ENCODE results near the gene A1BG.
"Not testable (repeated sequence)": the region's sequence is repeated elsewhere in the genome, so short reads cannot be mapped to it uniquely, and the experiment has no call there.

Gene A1BG

DNA sequence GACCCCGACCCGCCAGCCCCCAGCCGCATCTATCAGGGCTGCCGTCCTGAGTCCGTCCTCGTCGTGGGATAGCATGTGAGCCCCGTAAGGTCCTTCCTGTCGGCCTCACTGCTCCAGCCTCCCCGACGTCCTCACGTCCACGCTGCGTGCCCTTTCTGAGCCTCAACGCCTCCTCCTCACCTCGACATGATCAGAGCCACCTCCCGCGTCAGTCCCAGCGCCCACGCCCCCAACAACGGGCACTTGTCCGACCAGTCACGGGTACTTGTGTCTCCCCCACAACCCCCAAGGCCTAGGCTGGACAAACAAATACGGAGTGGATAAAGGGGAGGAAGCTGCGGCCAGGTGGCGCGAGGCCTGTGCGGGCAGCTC, 8.6 kb upstream of the A1BG start:
- no peak for DNase-seq (ENCODE audit: low read depth in 1 of 2, low spot score in 1 of 2)

DNA sequence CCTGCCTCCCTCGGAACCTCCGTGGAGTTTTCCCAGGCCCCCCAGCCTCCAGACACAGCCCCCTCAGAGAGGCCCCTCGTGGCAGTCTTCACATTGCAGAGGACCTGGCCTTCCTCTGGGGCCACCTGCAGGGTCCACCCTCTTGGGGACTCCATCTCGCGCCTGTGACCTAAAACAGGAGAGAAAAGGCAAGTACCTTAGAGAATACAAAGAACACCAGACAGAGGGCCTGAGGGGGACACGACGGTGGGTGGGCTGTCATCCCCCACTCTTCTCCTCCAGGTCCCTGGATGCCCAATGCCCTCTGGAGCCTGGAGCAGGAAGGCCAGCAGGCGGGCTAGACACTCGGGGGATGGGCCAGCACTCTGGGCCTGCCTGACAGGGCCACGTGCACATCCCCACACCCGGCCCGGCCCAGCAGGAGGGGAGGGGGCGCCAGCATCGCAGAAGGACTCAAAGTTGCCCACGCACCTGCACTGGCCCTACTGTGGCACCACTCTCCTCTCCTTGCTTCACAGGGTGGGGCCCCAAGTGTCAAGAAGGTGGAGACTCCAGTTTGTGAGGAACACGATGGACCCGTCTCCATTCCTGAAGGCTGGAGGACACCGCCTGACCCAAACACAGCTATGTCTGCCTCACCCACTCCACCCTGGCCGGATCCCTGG, 4.3 kb upstream of the A1BG start:
- no peak for DNase-seq (ENCODE audit: low read depth in 1 of 2, low spot score in 1 of 2)

DNA sequence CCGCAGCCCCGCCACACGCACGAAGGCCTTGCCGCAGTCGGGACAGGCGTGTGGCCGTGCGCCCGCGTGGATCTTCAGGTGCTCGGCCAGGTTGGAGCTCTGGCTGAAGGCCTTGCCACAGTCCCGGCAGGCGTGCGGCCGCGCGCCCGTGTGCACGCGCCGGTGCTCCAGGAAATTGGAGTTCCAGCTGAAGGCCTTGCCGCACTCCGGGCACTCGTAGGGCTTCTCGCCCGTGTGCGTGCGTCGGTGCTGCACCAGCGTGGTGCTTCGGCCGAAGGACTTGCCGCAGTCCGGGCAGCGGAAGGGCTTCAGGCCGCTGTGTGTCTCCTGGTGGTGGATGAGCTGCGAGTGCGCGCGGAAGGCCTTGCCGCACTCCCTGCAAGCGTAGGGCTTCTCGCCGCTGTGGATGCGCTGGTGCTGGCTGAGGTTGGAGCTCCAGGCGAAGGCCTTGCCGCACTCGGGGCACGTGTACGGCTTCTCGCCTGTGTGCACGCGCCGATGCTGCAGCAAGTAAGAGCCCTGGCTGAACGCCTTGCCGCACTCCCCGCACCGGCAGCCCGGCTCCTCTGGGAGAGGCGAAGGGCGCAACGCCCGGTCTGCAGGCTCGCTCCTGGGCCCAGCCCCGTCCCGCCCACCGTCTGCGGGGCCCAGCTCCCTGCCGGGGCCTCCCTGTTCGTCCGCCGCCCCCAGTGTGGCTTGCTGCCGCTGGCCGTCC, 3.6 kb upstream of the A1BG start:
- DNase-seq (ENCODE audit: low read depth in 1 of 2, low spot score in 1 of 2): no peak

DNA sequence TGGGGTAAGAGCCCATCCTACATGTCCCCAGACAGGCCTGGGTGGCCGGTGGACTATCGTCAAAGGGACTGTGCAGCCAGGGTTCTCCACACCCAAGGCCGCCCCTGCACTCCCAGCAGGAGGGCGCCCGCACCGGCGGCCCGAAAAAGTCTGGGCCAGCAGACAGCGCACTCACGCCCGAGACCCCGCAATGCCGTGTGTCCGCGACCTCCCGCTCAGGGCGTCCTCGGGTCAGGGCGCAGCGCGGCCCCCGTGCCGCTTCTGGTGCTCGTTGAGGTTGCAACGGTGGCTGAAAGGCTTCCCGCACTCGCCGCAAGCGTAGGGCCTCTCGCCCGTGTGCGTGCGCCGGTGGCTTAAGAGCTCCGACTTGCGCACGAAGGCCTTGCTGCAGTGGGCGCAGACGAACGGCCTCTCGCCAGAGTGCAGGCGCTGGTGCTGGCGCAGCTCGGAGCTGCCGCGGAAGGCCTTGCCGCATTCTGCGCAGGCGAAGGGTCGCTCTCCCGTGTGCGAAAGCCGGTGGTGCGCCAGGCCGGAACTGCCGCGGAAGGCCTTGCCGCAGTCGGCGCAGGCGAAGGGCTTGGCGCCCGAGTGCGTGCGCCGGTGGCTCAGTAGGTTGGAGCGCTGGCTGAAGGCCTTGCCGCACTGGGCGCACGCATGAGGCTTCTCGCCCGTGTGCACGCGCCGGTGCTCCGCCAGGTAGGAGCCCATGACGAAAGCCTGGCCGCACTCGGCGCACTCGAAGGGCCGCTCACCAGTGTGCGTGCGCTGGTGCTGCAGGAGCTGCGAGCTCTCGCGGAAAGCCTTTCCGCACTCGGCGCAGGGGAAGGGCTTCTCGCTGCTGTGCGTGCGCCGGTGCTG, 2.8 kb upstream of the A1BG start:
- DNase-seq (ENCODE audit: low read depth in 1 of 2, low spot score in 1 of 2): no peak

DNA sequence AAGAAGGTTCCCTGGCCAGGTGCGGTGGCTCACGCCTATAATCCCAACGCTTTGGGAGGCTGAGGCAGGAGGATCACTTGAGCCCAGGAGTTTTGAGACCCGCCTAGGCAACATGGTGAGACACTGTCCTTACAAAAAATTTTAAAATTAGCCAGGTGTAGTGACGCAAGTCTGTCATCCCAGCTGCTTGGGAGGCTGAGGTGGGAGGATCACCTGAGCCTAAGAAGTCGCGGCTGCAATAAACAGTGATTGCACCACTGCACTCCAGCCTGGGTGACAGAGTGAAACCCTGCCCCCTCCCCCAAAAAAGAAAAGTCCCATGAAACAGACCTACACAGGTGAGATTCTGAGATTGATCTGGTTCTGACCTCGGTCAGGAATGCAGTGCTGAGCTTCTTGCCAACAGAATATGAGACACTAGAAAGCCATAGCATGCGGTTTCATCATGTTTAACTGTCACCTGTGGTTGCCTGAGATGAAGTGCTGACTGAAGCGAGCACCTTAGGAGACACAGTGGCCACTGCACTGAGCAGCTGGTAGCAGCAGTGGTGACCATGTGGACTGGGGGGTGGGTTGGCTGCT, 2.0 kb upstream of the A1BG start:
- no peak for DNase-seq (ENCODE audit: low read depth in 1 of 2, low spot score in 1 of 2)

DNA sequence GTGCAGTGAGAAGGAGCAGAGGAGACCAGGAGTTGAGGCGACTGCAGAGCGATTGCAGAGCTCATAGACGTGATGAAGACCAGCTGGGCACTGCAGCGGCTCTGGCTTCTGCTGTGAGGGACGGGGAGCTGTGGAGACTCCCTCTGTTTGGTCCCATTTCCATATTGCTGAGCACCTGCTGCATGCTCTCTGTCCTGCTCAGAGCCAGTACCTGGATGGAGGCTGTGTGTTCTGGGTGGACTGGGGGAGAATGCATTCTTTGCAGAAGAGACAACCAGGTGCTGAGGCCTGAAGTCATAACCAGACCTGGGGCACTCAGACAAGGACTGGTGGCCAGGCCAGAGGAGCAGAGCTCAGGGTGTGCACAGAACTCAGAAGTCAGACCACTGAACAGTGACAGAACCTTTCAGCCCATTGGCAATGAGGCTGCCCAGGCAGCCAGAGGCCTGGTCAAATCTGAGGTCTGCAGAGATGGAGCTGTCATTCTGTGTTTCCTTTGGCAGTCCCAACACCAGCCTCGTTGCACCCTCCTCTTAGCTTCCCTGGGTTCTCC, 1.3 kb upstream of the A1BG start:
- DNase-seq (ENCODE audit: low read depth in 1 of 2, low spot score in 1 of 2): no peak

DNA sequence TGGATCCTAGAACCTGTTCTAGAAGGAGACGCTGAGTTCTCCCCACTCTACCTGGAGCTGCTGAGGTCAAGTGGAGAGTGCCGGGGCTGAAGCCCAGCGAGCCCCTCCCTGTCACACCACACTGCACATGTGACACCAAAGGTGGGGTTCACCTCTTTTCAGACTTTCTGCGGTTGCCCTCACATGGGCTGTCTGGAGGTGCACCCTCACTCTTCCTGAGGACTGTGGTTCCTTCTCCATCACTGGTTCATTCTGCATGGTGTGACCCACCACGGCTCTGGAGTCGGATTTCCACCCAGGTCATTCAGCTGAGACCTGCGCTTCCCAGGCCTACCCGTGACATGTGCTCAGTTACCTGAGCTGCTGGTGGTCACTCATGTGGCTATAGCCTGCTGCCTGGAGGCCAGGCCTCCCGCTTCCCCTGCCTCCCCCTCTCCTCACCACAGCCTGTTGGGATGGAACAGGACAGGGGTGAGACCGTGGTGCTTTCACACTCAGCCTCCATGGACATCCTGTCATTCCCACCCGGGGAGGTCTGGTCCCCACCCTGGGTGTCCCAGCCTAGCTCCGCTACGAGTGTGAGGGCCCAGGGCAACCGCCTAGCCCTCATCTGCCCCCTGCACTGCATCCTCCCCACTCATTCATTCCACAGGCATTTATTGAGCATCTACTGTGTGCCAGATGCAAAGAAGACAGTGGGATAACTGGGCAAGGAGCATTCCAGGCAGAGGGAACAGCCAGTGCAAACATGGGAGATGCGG, 605 bp upstream of the A1BG start:
- DNase-seq (ENCODE audit: low read depth in 1 of 2, low spot score in 1 of 2): no peak

DNA sequence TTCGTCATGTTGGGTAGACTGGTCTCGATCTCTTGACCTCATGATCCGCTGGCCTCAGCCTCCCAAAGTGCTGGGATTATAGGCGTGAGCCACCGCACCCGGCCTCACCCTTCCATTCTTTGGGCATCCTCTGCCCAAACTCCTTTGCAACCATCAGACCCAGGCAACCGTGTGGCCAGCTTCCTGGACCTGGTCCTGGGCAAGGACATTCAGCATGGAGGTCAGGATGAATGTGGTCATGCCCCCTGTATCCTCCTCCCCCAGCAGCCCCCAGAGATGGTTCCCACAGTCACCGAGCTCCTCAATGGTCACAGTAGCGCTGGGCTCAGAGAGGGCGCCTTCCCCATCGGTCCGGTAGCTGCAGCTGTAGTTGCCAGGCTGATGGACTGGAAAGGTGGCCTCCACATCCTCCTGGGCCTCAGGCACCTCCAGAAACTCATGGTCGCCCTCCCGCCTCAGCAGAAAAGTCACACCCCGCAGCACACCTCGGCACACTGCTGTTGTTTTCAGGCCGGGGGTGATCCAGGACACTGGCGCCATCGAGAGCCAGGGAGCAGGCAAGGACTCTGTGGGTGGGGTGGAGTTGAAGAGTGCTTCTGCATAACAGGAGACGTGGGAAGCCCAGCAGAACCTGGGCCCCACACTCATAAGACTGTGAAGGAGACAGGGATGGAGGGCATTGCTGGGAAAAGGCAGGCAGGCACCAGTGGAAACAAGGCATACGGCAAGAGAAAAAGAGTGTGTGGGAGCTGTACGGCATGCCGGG, 1.1 kb downstream of the A1BG start:
- DNase-seq (ENCODE audit: low read depth in 1 of 2, low spot score in 1 of 2): no peak

DNA sequence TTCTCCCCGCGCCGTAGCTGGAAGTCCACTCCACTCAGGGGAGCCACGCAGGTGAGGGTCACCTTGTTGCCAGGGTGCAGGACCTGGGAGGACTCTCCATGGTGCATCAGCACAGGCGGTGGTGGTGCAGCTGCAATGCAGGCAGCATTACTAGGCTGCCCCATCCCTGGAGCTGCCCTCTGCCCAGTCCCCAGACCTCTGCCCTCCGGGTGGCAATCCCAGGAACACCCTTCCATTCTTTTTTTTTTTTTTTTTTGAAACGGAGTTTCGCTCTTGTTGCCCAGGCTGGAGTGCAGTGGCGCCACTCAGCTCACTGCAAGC, 1.8 kb downstream of the A1BG start:
- DNase-seq (ENCODE audit: low read depth in 1 of 2, low spot score in 1 of 2): no peak

DNA sequence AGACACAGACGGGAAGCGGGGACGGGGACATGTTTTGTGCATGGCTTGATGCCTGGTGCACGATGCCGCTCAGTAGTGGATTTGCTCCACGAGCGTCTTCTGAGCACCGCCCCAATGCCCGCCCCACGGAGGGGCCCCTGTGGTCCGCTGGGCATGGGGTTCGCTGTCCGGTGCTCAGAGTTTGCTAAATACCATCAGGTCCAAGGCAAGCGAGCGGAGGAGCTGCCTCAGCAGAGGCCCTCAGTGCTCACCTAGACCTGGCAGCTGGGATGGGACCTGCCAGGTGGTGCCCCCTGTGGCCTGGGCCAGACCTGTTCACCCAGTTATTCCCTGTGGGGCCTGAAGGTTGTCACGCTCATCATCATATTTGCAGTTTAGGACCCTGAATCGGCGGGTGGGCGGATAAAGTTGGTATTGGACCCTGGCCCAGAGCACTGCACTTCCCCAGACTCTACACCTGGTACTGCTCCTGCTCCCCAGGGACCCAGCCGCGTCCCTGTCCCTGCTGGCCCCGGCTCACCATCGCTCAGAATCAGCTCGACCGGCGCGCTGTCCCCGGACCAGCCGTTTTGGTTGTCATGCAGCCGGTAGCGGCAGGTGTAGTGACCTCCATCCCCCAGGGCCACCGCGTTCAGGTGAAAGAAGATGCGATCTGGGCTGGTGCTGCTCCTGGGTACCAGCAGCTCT, 2.3 kb downstream of the A1BG start:
- DNase-seq (ENCODE audit: low read depth in 1 of 2, low spot score in 1 of 2): no peak

DNA sequence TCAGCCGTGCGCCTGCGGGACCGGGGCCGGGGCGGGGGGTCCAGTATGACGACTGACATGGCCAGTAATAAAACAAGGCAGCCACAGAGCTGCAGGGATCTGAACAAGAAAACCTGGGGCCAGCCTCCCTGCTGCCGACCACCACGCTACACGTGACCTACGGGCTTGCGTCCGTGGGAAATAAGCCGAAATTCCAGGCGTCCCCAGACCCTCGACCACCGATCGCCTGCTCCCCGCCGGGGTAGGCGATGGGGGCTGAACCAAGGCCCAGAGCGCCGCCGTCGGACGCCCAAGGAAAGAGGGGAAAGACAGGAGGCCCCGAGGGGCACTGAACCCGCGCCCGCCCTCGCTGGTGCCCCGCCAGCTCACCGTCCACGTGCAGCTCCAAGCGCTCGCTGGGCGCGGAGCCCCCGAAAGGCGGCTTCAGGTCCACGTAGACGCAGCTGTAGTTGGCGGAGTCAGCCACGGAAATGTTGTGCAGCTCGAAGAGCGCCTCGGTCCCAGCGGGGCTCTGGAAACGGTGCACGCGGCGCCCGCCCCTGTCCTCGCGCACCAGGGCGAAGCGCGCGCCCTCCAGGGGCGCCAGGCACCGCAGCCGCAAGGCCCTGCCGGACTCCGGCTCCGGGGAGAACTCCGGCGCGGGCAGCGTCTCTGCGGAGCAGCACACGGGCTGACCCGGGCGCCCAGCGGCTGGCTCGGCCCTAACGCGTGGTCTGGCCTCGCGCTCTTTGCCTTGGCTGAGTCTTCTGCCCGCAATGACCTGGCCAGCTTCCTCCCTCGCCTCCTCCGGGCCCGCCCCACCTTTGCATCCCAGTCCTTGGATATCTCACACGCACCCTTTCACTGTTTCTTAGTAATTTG, 3.1 kb downstream of the A1BG start:
- no peak for DNase-seq (ENCODE audit: low read depth in 1 of 2, low spot score in 1 of 2)

DNA sequence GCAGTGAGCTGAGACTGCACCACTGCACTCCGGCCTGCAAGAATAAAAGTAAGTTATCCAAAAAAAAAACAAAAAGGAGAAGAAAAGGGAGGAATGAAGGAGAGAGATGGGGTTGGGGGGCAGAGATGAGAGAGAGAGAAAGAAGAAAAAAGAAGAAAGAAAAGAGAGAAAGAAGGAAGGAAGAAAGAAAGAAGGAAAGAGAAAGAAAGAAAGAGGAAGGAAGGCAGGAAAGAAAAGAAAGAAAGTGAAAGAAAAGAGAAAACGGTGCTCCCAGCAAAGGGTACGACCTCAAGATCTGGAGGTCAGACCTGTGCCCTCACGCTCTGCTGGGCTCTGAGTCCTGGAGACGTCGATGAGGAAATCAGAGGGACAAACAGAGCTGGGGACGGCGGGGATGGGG, 3.7 kb downstream of the A1BG start:
- DNase-seq (ENCODE audit: low read depth in 1 of 2, low spot score in 1 of 2): no peak

DNA sequence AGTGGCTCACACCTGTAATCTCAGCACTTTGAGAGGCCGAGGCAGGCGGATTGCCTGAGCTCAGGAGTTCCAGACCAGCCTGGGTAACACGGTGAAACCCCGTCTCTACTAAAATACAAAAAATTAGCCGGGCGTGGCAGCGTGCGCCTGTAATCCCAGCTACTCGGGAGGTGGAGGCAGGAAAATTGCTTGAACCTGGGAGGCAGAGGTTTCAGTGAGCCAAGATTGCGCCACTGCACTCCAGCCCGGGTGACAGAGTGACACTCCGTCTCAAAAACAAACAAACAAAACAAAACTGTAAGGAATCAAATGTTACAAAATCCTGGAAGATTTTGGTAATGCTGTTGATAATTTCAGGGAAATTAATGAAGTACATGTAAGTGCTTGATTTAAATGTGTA, 5.2 kb downstream of the A1BG start:
- not testable (repeated sequence) for DNase-seq (ENCODE audit: low read depth in 1 of 2, low spot score in 1 of 2)

DNA sequence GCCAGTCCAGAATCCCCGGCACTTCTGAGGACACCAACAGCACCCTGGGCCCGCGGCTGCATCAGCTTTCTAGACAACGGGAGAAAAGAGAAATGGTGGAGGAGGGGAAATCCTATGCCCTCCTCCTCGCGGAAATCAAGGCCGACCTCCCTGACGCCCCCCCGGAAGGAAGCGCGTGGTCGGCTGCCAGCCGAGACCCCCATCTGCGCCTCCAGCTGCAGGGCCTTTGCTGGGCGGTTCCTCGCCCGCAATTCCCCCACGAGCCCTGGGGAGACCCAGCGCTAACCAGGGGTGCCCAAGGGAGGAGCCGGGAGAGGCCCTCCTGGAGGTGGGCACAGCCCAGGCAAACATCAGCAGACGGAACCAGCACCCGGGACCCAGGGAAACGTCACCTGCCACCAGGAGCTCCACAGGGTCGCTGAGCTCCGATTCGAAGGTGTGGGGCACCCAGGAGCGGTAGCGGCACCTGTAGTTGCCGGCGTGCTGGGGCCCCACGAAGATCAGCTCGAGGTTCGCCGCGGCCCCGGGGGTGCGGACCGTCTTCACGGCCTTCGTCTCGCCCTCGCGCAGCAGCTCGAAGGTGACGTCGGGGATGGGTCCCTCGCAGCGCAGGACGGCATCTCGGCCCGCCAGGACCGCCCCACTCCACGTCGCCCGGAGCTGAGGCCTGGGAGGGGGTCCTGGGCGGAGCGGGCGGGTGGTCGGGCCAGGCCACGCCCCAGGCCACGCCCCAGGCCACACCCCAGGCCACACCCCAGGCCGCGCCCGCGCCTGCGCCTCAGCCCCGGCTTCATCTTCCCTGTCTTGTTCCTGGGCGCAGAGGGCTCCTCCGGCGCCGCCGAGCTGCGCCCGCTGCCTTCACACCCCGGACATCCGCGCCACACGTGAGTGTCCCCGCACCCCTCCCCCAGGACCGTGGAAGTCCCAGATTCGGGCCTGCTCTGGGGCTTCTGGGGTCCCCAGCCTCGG, 6.0 kb downstream of the A1BG start:
- DNase-seq (ENCODE audit: low read depth in 1 of 2, low spot score in 1 of 2): peak; percentile 26 to 51

DNA sequence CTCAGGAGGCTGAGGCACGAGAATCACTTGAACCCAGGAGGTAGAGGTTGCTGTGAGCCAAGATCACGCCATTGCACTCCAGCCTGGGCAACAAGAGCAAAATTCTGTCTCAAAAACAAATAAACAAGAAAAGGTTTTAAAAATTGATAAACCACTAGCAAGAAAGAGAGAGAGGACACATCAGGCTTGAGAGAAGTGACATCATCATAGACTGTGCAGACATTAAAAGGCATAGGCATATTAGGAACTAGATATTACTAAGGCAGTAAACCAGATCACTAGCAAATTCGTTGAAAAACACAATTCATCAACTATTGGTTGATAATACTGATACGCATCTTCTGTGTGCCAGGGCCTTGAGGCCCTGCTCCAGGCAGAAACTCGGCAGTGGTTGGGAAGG, 7.7 kb downstream of the A1BG start:
- DNase-seq (ENCODE audit: low read depth in 1 of 2, low spot score in 1 of 2): no peak

DNA sequence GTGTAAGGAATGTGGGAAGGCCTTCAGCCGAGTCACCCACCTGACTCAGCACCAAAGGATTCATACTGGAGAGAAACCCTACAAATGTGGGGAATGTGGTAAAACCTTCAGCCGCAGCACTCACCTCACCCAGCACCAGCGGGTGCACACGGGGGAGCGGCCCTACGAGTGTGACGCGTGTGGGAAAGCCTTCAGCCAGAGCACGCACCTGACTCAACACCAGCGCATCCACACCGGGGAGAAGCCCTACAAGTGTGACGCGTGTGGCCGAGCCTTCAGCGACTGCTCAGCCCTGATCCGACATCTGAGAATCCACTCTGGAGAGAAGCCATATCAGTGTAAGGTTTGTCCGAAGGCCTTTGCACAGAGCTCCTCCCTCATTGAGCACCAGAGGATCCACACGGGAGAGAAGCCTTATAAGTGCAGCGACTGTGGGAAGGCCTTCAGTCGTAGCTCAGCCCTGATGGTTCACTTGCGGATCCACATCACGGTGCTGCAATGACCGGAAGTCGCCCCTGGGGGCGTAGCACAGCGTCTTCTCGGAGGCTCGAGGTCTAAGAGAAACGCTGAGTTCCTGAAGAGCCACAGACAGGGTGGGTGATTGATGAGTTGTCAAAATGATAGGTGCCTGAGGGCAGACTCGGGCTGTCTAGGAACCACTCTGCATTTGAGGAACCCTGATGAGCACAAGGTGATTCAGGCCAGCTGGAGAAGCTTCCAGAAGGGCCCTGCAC, 14.3 kb downstream of the A1BG start:
- DNase-seq (ENCODE audit: low read depth in 1 of 2, low spot score in 1 of 2): no peak

DNA sequence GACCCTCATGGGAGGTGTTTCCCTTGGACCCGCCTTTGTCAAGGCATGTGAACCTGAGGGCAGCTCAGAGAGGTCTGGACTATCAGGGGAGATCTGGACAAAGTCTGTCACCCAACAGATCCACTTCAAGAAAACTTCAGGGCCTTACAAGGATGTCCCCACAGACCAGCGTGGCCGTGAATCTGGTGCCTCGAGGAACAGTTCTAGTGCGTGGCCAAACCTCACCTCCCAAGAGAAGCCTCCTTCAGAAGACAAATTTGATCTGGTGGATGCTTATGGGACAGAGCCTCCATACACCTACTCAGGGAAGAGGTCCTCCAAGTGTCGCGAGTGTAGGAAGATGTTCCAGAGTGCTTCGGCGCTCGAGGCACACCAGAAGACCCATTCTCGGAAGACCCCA, 15.0 kb downstream of the A1BG start:
- DNase-seq (ENCODE audit: low read depth in 1 of 2, low spot score in 1 of 2): no peak
